GM19099 (cell line): Measurements from ENCODE around the gene SASH3.

Experiments
- POLR2A ChIP-seq: IDR thresholded peaks from 3 replicates; pipeline ENCODE4 v1.6.1; 2011; ENCODE audit warnings: low read depth; ENCODE audit not compliant: insufficient read length; ENCODE audit errors: extremely low read depth

Gene SASH3

DNA sequence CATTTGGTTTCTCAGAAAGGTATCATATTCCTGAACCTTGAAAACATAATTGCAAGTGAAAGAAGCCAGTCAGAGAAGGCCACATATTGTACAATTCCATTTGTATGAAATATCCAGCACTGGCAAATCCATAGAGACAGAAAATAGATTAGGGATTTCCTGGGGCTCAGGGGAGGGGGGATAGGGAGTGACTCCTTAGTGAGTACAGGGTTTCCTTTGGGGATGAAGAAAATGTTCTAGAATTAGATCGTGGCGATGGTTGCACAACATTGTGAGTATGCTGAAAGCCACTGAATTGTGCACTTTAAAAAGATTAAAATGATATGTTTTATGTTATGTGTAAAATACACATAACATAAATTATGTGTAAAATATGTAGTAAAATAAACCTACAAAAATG is 30.7 kb upstream of the SASH3 start:
- no peak for TF ChIP-seq POLR2A

DNA sequence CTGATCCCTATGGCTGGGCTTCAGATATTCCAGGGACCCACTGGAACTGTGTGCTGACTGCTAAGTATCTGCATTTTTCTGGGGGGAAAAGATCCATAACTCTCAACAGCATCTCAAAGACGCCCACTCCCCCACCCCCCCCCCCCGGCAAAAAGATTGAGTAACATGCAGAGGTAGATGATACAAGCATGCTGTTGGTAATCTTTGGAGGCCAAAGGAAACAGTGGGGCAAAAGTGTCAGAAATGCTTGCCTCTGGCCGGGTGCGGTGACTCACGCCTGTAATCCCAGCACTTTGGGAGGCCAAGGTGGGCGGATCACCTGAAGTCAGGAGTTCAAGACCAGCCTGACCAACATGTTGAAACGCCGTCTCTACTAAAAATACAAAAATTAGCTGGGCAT is 28.8 kb upstream of the SASH3 start:
- TF ChIP-seq POLR2A, result no peak

DNA sequence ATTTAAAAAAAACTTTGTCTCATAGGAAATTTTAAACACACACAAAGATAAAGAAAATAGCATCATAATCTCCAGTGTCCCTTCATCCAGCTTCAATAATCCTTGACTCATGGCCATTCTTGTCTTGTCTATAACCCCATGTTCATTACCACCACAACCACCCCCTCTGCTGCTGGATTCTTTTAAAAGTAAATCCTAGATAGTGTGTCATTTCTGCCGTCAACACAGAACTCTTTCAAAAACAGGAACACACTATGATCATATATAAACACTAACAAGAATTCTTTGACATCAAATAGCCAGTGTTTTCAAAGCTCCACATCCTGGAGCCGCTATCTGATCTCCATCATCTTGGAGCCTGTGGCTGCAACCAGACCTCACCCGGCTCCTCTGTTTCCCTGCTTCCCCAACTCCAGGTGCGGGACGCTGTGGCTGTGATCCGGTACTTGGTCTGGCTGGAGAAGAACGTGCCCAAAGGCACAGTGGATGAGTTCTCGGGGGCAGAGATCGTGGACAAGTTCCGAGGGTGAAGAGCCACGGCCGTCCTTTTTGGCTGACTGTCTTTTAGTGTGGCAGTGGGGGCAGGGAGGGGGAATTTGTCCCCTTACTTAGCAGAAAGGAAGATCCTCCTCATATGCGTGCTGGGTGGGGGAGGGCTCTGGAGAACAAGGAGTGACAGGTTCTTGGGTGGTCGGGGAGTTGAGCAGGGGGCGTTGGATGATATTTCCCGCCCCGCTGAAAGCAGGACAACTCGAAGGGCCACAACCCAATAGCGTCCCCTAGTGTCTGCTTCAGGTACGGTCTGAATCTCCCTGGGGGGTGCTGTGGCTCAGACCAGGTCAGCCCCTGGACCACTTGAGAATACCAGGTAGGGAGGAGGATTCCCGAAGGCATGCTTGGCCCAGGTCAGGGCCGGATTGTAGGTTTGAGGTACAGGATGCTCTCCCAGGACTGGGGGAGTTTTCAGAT is 25.4 kb upstream of the SASH3 start:
- TF ChIP-seq POLR2A, result no peak

DNA sequence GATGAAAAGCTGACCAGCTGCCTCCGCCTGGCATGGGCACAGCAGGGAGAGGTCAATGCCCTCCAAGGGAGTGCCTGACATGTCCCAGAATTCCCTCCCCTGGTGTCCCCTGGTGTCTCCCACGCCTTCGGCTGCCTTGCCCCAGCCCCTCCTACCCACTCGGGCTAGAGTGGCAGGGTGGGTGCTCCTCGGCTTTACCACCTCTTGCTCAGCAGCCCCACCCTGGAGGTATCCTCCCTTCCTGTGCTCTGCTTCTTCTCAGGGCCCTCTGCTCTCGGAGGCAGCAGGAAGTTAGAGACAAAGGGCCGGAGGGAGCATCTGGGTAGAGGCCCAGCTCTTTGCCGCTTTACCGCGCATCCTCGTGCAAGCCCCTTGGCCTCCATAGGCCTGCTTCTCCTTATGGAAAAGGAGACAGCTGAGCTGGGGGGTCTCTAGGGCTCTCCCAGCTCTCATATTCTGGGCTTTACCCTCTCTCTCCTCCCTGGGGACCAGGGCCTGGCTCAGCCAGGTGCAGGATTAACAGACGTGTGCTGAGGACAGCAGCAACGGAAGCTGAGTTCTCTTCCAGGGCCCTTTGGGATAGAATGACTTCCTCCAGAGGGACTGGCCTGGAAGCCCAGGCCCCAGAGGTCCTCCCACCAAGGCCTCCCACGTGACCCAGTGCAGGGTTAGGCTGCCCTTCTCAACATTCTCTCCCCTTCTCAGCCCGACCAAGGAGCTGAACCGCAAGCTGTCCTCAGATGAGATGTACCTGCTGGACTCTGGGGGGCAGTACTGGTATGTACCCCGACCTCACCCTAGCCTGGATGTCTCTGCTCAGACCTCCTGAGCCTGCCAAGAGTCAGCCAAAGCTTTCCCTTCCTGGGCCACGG is 23.7 kb upstream of the SASH3 start:
- TF ChIP-seq POLR2A, result no peak

DNA sequence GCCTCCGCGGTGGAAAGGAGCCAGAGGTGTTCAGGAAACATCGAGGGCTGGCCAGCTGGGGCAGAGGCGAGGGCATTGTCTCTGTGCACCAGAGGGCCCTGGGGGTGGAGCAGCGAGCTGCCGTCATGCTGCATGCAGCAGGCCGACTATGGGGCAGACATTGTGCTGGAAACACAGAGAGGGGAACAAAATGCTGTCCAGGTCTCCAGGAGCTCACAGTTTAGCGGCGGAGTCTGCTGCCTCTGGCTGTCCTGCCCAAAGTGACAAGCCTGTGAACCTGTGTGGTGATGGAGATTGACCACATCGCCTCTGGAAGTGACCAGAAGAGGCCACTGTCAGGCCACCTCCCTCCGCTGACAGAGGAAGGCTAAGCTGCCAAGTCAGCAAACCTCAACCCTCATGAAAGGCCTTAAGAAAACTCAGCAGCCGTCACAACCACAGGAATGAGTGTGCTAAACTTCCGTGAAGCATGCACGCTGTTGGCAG is 20.1 kb upstream of the SASH3 start:
- TF ChIP-seq POLR2A, result peak; percentile 13

DNA sequence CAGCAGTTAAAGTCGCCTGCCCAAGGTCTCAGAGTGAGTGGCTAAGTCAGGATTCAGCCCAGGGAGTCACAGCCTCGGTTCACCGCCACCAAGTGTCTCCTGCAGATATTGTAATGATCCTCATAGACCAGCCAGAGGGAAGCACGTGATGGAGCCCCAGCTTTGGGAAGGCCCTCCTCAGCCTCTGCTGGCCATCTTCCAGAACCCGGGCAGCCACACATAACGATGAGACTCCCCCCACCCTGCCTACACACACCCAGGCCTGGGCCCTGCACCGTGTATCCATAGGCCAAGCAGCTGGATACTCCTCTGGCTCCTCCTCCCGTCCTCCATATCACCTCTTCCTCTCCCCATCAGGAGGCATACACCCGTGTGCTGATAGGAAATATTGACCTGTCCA is 19.6 kb upstream of the SASH3 start:
- no peak for TF ChIP-seq POLR2A

DNA sequence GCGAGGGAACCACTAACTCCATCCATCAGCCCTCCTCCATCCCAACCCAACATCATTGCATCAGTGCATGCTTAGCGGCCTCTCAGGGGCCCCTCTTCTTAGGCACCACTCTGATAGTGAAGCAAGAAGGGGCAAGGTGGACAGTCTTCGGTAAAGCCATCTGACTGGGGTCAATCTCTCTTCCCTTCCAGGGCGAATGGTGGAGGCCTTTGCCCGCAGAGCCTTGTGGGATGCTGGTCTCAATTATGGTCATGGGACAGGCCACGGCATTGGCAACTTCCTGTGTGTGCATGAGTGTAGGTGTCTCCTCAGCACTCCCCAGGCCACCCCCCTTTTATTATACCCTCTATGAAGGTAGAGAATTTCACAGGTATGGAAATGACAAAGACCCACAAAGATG is 18.8 kb upstream of the SASH3 start:
- TF ChIP-seq POLR2A, result no peak

DNA sequence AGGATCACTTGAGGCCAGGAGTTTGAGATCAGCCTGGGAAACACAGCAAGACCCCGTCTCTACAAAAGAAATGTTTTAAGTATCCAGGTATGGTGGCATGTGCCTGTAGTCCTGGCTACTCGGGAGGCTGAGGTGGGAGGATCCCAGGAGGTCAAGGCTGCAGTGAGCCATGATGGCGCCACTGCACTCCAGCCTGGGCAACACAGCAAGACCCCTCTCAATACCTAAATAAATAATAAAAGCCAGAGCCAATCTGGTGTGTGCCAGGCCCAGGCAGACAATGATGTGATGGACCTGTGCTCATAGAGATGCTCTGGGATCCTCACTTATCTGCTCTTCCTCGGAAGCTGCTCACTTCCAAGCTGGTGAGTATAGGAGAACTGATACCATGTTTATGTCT is 18.2 kb upstream of the SASH3 start:
- no peak for TF ChIP-seq POLR2A

DNA sequence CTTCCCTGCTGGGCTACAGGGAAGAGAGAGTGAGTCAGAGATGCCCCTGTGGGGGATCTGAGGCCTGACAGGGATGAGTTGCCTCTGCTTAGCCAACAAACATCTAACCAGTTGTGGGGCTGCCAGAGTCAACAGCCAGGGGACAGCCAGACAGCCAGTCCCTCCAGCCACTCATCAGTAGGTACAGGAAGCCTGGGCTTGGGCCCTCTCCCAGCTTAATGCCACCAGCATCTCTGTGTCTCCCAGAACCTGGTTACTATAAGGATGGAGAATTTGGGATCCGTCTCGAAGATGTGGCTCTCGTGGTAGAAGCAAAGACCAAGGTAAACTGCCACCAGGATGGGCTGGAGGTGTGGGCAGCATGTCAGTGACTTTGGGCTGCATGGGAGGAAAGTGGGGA is 17.3 kb upstream of the SASH3 start:
- no peak for TF ChIP-seq POLR2A

DNA sequence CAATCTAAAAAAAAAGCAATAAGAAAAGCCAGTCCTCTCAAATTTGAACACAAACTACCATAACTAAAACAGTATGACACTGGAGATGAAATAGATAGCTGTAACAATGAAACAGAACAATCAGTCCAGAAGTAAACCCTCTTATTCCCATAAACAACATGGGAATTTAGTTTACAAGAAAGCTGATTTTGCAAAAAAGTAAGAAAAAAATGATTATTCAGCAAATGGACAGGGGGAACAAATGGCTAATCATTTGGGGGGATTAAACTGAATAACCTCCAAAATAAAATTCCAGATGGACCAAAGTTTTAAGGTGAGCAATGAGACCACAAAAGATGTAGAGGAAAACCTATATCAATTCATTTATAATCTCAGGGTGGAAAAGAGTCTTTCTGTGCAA is 16.1 kb upstream of the SASH3 start:
- TF ChIP-seq POLR2A, result no peak

DNA sequence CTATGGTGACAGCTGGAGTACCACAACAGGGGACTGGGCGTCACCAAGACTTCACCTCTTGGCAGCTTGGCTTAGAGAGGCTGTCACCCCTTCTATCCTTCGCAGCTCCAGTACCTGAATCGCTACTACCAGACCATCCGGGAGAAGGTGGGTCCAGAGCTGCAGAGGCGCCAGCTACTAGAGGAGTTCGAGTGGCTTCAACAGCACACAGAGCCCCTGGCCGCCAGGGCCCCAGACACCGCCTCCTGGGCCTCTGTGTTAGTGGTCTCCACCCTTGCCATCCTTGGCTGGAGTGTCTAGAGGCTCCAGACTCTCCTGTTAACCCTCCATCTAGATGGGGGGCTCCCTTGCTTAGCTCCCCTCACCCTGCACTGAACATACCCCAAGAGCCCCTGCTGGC is 11.6 kb upstream of the SASH3 start:
- TF ChIP-seq POLR2A, result no peak

DNA sequence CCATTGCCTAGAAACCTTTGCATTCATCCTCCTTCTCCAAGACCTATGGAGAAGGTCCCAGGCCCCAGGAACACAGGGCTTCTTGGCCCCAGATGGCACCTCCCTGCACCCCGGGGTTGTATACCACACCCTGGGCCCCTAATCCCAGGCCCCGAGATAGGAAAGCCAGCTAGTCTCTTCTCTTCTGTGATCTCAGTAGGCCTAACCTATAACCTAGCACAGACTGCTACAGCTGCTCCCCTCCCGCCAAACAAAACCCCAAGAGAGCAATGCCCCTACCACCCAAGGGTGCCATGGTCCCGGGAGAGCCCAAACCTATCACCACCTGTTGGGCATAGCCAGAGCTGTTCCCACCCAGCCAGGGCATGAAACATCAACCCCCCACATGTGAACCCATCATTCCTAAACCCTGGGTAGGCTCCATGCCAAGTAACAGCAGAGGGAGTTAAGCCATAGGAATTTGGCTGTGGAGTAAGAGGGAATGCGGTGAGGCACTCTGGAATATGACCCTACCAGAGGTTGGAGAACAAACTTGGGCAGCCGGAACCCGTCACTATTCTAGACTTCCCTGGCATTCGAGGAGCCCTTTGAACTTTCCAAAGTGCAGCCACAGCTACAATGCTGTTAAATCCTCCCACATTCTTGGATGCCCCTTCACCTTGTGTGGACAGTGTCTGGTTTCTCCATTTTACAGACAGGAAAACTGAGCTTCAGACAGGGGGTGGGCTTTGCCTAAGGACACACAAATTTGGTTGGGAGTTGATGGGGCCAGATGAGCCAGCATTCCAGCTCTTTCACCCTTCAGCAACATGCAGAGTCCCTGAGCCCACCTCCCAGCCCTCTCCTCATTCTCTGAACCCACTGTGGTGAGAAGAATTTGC is 10.9 kb upstream of the SASH3 start:
- no peak for TF ChIP-seq POLR2A

DNA sequence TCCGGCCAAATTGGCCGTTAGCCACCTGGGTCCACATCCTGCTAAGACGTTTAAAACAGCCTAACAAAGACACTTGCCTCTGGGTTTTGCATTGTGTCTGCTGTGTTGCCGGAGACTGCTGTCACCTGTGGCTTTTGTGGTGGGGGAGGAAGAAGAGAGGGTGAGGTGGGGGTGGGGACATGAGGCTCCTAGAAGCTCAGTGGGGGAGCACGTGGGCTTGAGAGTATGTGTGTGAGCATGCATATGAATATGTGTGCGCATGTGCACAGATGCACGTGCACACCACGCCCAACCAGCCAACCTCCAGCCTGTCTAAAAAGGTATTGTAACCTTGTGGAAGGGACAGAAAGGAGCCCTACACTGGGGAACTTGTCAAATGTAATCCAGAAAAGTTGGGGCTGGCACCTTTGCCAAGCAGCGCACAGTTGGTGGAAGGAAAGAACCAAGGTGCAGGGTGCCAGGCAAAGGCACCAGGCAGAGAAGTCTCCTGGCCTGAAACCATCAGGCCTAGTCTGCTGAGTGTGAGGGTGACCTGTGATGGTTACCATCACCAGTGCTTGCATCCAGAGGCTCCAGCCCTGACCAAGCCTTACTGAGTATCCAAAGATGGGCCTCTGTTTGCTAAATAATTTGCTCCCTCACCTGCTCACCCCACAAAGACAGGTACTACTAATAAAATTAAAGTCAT is 10.1 kb upstream of the SASH3 start:
- TF ChIP-seq POLR2A, result peak; percentile 31
